ENCODE data around the gene HLA-DPB1. TPM values are rescaled to one million over a fixed set of nuclear protein-coding genes. Genes with fewer than 3 reads are reported as not detected.

Gene HLA-DPB1
- total RNA-seq, 1 donor from 2014 or later = 94.8 TPM

GRCh38 chr6:33088258-33088930 is 12.6 kb downstream of the HLA-DPB1 start:
- TF ChIP-seq POLR2A (IDR thresholded peaks at IDR 0.05) (no peak), CTCF (IDR thresholded peaks at IDR 0.05) (no peak), POLR2AphosphoS5 (IDR thresholded peaks at IDR 0.05; ENCODE audit: insufficient read depth in 1 of 2, low read depth in 1 of 2) (no peak)
- Histone ChIP-seq H3K4me1 (no peaks in the 10 kb centered on the region), H3K4me3 (no peak overlapping the region), H3K9me3 (no peaks in the 10 kb centered on the region), H3K36me3 (no peaks in the 10 kb centered on the region), H3K27ac (no peak overlapping the region), H3K27me3 (no peaks in the 10 kb centered on the region)
- no peak for DNase-seq (ENCODE audit: extremely low spot score in 2 of 2)
- intact Hi-C loops (cut with DNase I) = no loop called here

- no peaks in the 10 kb centered on the region for H3K4me1 ChIP-seq
- TF ChIP-seq POLR2AphosphoS5 (IDR thresholded peaks at IDR 0.05; ENCODE audit: insufficient read depth in 1 of 2, low read depth in 1 of 2) = no peak
- TF ChIP-seq CTCF (IDR thresholded peaks at IDR 0.05) = no peak
- no peak for TF ChIP-seq POLR2A (IDR thresholded peaks at IDR 0.05)
- no peaks in the 10 kb centered on the region for H3K9me3 ChIP-seq
- intact Hi-C loops (cut with DNase I) = no loop called here
- H3K36me3 ChIP-seq = no peaks in the 10 kb centered on the region
- H3K4me3 ChIP-seq = no peak overlapping the region
- DNase-seq (ENCODE audit: extremely low spot score in 2 of 2) = no peak
- no peak overlapping the region for H3K27ac ChIP-seq
- H3K27me3 ChIP-seq = no peaks in the 10 kb centered on the region
Observed at GRCh38 chr6:33088931-33089620, 13.3 kb downstream of the HLA-DPB1 start.

GRCh38 chr6:33091957-33092356 is 16.2 kb downstream of the HLA-DPB1 start:
- peak in 1 of 2 donors; percentile 72 for DNase-seq (ENCODE audit: extremely low spot score in 2 of 2)
- TF ChIP-seq POLR2A (IDR thresholded peaks at IDR 0.05) = no peak
- no peak for TF ChIP-seq POLR2AphosphoS5 (IDR thresholded peaks at IDR 0.05; ENCODE audit: insufficient read depth in 1 of 2, low read depth in 1 of 2)
- intact Hi-C loops (cut with DNase I) = no loop called here
- Histone ChIP-seq H3K9me3 (no peaks in the 10 kb centered on the region), H3K27me3 (no peaks in the 10 kb centered on the region), H3K4me3 (no peak overlapping the region), H3K27ac (no peak overlapping the region), H3K4me1 (no peaks in the 10 kb centered on the region), H3K36me3 (no peaks in the 10 kb centered on the region)

GRCh38 chr6:33092385-33092784 is 16.6 kb downstream of the HLA-DPB1 start:
- Histone ChIP-seq H3K4me3 (no peak overlapping the region), H3K9me3 (no peaks in the 10 kb centered on the region), H3K4me1 (no peaks in the 10 kb centered on the region), H3K27me3 (no peaks in the 10 kb centered on the region), H3K36me3 (no peaks in the 10 kb centered on the region), H3K27ac (no peak overlapping the region)
- no peak for DNase-seq (ENCODE audit: extremely low spot score in 2 of 2)
- TF ChIP-seq POLR2A (IDR thresholded peaks at IDR 0.05) (no peak), CTCF (IDR thresholded peaks at IDR 0.05) (no peak), POLR2AphosphoS5 (IDR thresholded peaks at IDR 0.05; ENCODE audit: insufficient read depth in 1 of 2, low read depth in 1 of 2) (no peak)
- intact Hi-C loops (cut with DNase I) = no loop called here

- no peak overlapping the region for H3K27ac ChIP-seq
- intact Hi-C loops (cut with DNase I) = no loop called here
- TF ChIP-seq CTCF (IDR thresholded peaks at IDR 0.05) = no peak
- TF ChIP-seq POLR2A (IDR thresholded peaks at IDR 0.05) = no peak
- TF ChIP-seq POLR2AphosphoS5 (IDR thresholded peaks at IDR 0.05; ENCODE audit: insufficient read depth in 1 of 2, low read depth in 1 of 2) = no peak
- H3K27me3 ChIP-seq = no peaks in the 10 kb centered on the region
- DNase-seq (ENCODE audit: extremely low spot score in 2 of 2) = no peak
- no peaks in the 10 kb centered on the region for H3K36me3 ChIP-seq
- no peaks in the 10 kb centered on the region for H3K9me3 ChIP-seq
- no peak overlapping the region for H3K4me3 ChIP-seq
- no peaks in the 10 kb centered on the region for H3K4me1 ChIP-seq
Observed at GRCh38 chr6:33093855-33094254, 18.1 kb downstream of the HLA-DPB1 start.

Measured in vagina (tissue), 2 donors.